NT2/D1 (cell line): ENCODE data around the gene OR52B4.
"Not testable (repeated sequence)": the region's sequence is repeated elsewhere in the genome, so short reads cannot be mapped to it uniquely, and the experiment has no call there.

ENCODE experiments used
- DNase-seq: peaks from one replicate; pipeline ENCODE4 v3.0.0-alpha.2; 2011; ENCODE audit warnings: low read depth, low spot score
- H3K27me3 ChIP-seq: 2 replicates; pipeline ENCODE4 v1.6.0; 2011; ENCODE audit warnings: mild to moderate bottlenecking; ENCODE audit not compliant: insufficient read length, insufficient read depth
- H3K36me3 ChIP-seq: 2 replicates; pipeline ENCODE4 v1.6.1; 2011; ENCODE audit warnings: mild to moderate bottlenecking, low read length, mixed read lengths; ENCODE audit not compliant: insufficient read depth, insufficient read length
- H3K4me1 ChIP-seq: 2 replicates; pipeline ENCODE4 v1.5.1; 2011; ENCODE audit not compliant: insufficient read depth, insufficient read length
- H3K4me3 ChIP-seq: 2 replicates; pipeline ENCODE4 v1.5.1; 2011; ENCODE audit warnings: low read depth; ENCODE audit not compliant: insufficient read length
- H3K9ac ChIP-seq: 2 replicates; pipeline ENCODE4 v1.6.0; 2011; ENCODE audit warnings: low read depth; ENCODE audit not compliant: insufficient read length
- H3K9me3 ChIP-seq: 2 replicates; pipeline ENCODE4 v1.5.1; 2011; ENCODE audit warnings: mild to moderate bottlenecking, low read length; ENCODE audit not compliant: insufficient read depth
- SUZ12 ChIP-seq: IDR thresholded peaks from 2 replicates; pipeline ENCODE4 v1.6.1; 2011; ENCODE audit not compliant: insufficient read length, insufficient read depth; ENCODE audit errors: extremely low read depth
- YY1 ChIP-seq: IDR thresholded peaks from 2 replicates; pipeline ENCODE4 v1.6.1; 2011; ENCODE audit not compliant: insufficient read length, insufficient read depth
- ZNF274 ChIP-seq: IDR thresholded peaks from 2 replicates; pipeline ENCODE4 v1.6.1; 2011; ENCODE audit warnings: mild to moderate bottlenecking, low read depth, low read length

The OR52B4 gene

GRCh38 chr11:4368286-4368685 is at the start of gene OR52B4:
Gene OR52B4, minus strand, starts transcription at chr11:4368386. Its CDS starts 91 bp downstream, at chr11:4368295.
- H3K4me1 ChIP-seq, result no peaks in the 10 kb centered on the region
- no peaks in the 10 kb centered on the region for H3K36me3 ChIP-seq
- H3K9me3 ChIP-seq, result no peaks in the 10 kb centered on the region
- no peaks in the 10 kb centered on the region for H3K27me3 ChIP-seq
- TF ChIP-seq ZNF274 (no peak), YY1 (no peak), SUZ12 (no peak)
- DNase-seq, result no peak
- no peak within 1 kb of the TSS for H3K9ac ChIP-seq
- no peak within 1 kb of the TSS for H3K4me3 ChIP-seq

- H3K9ac ChIP-seq, result no peak overlapping the region
- H3K9me3 ChIP-seq, result no peaks in the 10 kb centered on the region
- no peak overlapping the region for H3K4me3 ChIP-seq
- TF ChIP-seq SUZ12 (no peak), YY1 (no peak), ZNF274 (no peak)
- no peak for DNase-seq
- no peaks in the 10 kb centered on the region for H3K36me3 ChIP-seq
- no peaks in the 10 kb centered on the region for H3K4me1 ChIP-seq
- no peaks in the 10 kb centered on the region for H3K27me3 ChIP-seq
These were observed 48.6 kb upstream of the OR52B4 start for GRCh38 chr11:4416816-4417215.

GRCh38 chr11:4416306-4416705 is 48.1 kb upstream of the OR52B4 start:
- DNase-seq, result no peak
- H3K4me1 ChIP-seq, result no peaks in the 10 kb centered on the region
- no peak overlapping the region for H3K4me3 ChIP-seq
- H3K27me3 ChIP-seq, result no peaks in the 10 kb centered on the region
- TF ChIP-seq SUZ12 (no peak), YY1 (no peak), ZNF274 (no peak)
- no peaks in the 10 kb centered on the region for H3K36me3 ChIP-seq
- no peak overlapping the region for H3K9ac ChIP-seq
- no peaks in the 10 kb centered on the region for H3K9me3 ChIP-seq

- H3K4me3 ChIP-seq, H3K9me3 ChIP-seq, H3K27me3 ChIP-seq, H3K9ac ChIP-seq, H3K36me3 ChIP-seq, DNase-seq, H3K4me1 ChIP-seq: not testable (repeated sequence)
These were observed 38.0 kb upstream of the OR52B4 start for GRCh38 chr11:4406206-4406605.

- peaks cover 14% of the 10 kb centered on the region for H3K36me3 ChIP-seq
- H3K27me3 ChIP-seq, result no peaks in the 10 kb centered on the region
- no peaks in the 10 kb centered on the region for H3K4me1 ChIP-seq
- H3K9me3 ChIP-seq, result no peaks in the 10 kb centered on the region
- H3K4me3 ChIP-seq, result peak overlapping the region; percentile 79
- no peak for DNase-seq
- H3K9ac ChIP-seq, result no peak overlapping the region
- TF ChIP-seq ZNF274, result no peak
- TF ChIP-seq SUZ12, result no peak
- no peak for TF ChIP-seq YY1
These were observed 25.7 kb upstream of the OR52B4 start for GRCh38 chr11:4393858-4394223.

GRCh38 chr11:4393209-4393857 is 25.1 kb upstream of the OR52B4 start, which contains the start of gene TRIM21:
Gene TRIM21, minus strand, starts transcription at chr11:4393702. Its CDS starts 3,293 bp downstream, at chr11:4390409.
- Histone ChIP-seq H3K27me3 (no peaks in the 10 kb centered on the region), H3K4me3 (peak within 1 kb of the TSS; percentile 79), H3K36me3 (peaks cover 20% of the 10 kb centered on the region), H3K4me1 (no peaks in the 10 kb centered on the region), H3K9me3 (no peaks in the 10 kb centered on the region), H3K9ac (peak within 1 kb of the TSS; percentile 87)
- no peak for TF ChIP-seq ZNF274
- TF ChIP-seq YY1, result no peak
- no peak for TF ChIP-seq SUZ12
- peak; percentile 67 for DNase-seq

GRCh38 chr11:4388221-4388620 is 20.0 kb upstream of the OR52B4 start:
- no peaks in the 10 kb centered on the region for H3K9me3 ChIP-seq
- H3K4me3 ChIP-seq, result no peak overlapping the region
- DNase-seq, result no peak
- H3K36me3 ChIP-seq, result peaks cover 65% of the 10 kb centered on the region
- H3K9ac ChIP-seq, result no peak overlapping the region
- no peaks in the 10 kb centered on the region for H3K4me1 ChIP-seq
- no peaks in the 10 kb centered on the region for H3K27me3 ChIP-seq
- TF ChIP-seq YY1 (no peak), SUZ12 (no peak), ZNF274 (no peak)
